HG03439 (cell line): ENCODE measurements around the gene TMC1.
A peak's percentile ranks its signal among the peaks of the same experiment; 100 is the strongest.
"Not testable (repeated sequence)": the region's sequence is repeated elsewhere in the genome, so short reads cannot be mapped to it uniquely, and the experiment has no call there.

Experiments
- ATAC-seq: cut with Tn5 transposase; IDR thresholded peaks from one replicate; pipeline ENCODE4 v1.9.1; 2021; ENCODE audit warnings: mild to moderate bottlenecking, moderate library complexity; ENCODE audit not compliant: unreplicated experiment

Gene TMC1

GRCh38 chr9:72524820-72525540 lies 3.6 kb downstream of the TMC1 start:
- no peak for ATAC-seq

GRCh38 chr9:72526901-72527800 lies 5.7 kb downstream of the TMC1 start:
- ATAC-seq: peak; percentile 72

- ATAC-seq: no peak
Measured at GRCh38 chr9:72527801-72528195, 6.4 kb downstream of the TMC1 start.

GRCh38 chr9:72529531-72529930 lies 8.1 kb downstream of the TMC1 start:
- no peak for ATAC-seq

- ATAC-seq: no peak
Measured at GRCh38 chr9:72533322-72533721, 11.9 kb downstream of the TMC1 start.

GRCh38 chr9:72534931-72535330 lies 13.5 kb downstream of the TMC1 start:
- no peak for ATAC-seq

GRCh38 chr9:72537011-72537545 lies 15.7 kb downstream of the TMC1 start:
- ATAC-seq: no peak

GRCh38 chr9:72537671-72538070 lies 16.3 kb downstream of the TMC1 start:
- no peak for ATAC-seq

- ATAC-seq: no peak
Measured at GRCh38 chr9:72538921-72539702, 17.7 kb downstream of the TMC1 start.

GRCh38 chr9:72539824-72540347 lies 18.5 kb downstream of the TMC1 start:
- ATAC-seq: no peak

- ATAC-seq: no peak
Measured at GRCh38 chr9:72540348-72540873, 19.0 kb downstream of the TMC1 start.

GRCh38 chr9:72542537-72542833 lies 21.1 kb downstream of the TMC1 start:
- ATAC-seq: not testable (repeated sequence)

- no peak for ATAC-seq
Measured at GRCh38 chr9:72542917-72543316, 21.5 kb downstream of the TMC1 start.

- no peak for ATAC-seq
Measured at GRCh38 chr9:72551306-72551705, 29.9 kb downstream of the TMC1 start.

- ATAC-seq: no peak
Measured at GRCh38 chr9:72552356-72552755, 30.9 kb downstream of the TMC1 start.

GRCh38 chr9:72554221-72554641 lies 32.8 kb downstream of the TMC1 start:
- ATAC-seq: no peak

- no peak for ATAC-seq
Measured at GRCh38 chr9:72557549-72557948, 36.1 kb downstream of the TMC1 start.

- no peak for ATAC-seq
Measured at GRCh38 chr9:72560086-72560485, 38.7 kb downstream of the TMC1 start.

GRCh38 chr9:72563806-72564205 lies 42.4 kb downstream of the TMC1 start:
- no peak for ATAC-seq

- ATAC-seq: no peak
Measured at GRCh38 chr9:72564479-72565281, 43.3 kb downstream of the TMC1 start.
